Esophagus muscularis mucosa (tissue), 4 donors: ENCODE data around the gene OSBP2. TPM values are rescaled to one million over a fixed set of nuclear protein-coding genes. Genes with fewer than 3 reads are reported as not detected.

Experiments used
- DNase-seq: peaks from one replicate; pipeline ENCODE4 v3.0.0-alpha.2; 2017; ENCODE audit errors: extremely low spot score
- H3K27ac ChIP-seq, 4 donors: fragments of 200-600 bp; sonication (generic); replicated peaks in 1 of 4; 1 replicate in 3 of 4; 2 replicates in 1 of 4; pipeline ENCODE4 v1.5.1; 2016 to 2019; ENCODE audit warnings: mild to moderate bottlenecking in 1 of 4
- H3K27me3 ChIP-seq, 4 donors: fragments of 200-600 bp; sonication (generic); one replicate each; pipeline versions ENCODE4 v1.5.1 to v1.6.0; 2016 to 2019
- H3K36me3 ChIP-seq, 4 donors: fragments of 200-600 bp; sonication (generic); one replicate each; pipeline ENCODE4 v1.5.1; 2016 to 2019
- H3K4me1 ChIP-seq, 4 donors: fragments of 200-600 bp; sonication (generic); one replicate each; pipeline ENCODE4 v1.5.1; 2016 to 2019
- H3K4me3 ChIP-seq, 4 donors: fragments of 200-600 bp; sonication (generic); 1 replicate in 2 of 4; 2 replicates in 2 of 4; pipeline ENCODE4 v1.5.1; 2016 to 2019; ENCODE audit warnings: mild to moderate bottlenecking in 4 of 4, moderate library complexity in 1 of 4
- H3K9me3 ChIP-seq, 4 donors: fragments of 200-600 bp; sonication (generic); 1 replicate in 3 of 4; 2 replicates in 1 of 4; pipeline ENCODE4 v1.5.1; 2016 to 2019
- CTCF ChIP-seq, 3 experiments: fragments of 200-600 bp in 2 of 3; fragments of 450-650 bp in 1 of 3; sonication (generic) in 2 of 3; IDR thresholded peaks; one replicate each; pipeline ENCODE4 v1.5.1; 2017 to 2019; ENCODE audit warnings: antibody characterized with exemption in 3 of 3, mild to moderate bottlenecking in 2 of 3, moderate library complexity in 1 of 3
- EP300 ChIP-seq: sonication (generic); formaldehyde crosslinking; IDR thresholded peaks from one replicate; pipeline ENCODE4 v1.6.1; 2017; ENCODE audit warnings: antibody characterized with exemption
- POLR2A ChIP-seq: fragments of 450-650 bp; IDR thresholded peaks from one replicate; pipeline ENCODE4 v1.6.1; 2017; ENCODE audit warnings: antibody characterized with exemption, moderate library complexity, mild to moderate bottlenecking, low read depth
- POLR2AphosphoS5 ChIP-seq, 2 donors: sonication (generic); formaldehyde crosslinking; IDR thresholded peaks; one replicate each; pipeline ENCODE4 v1.6.1; 2017; ENCODE audit warnings: antibody characterized with exemption in 2 of 2
- WGBS: methylation state at CpG from one replicate; pipeline ENCODE4 v1.1.5; 2018; 5-methylcytosine and 5-hydroxymethylcytosine counted together
- intact Hi-C: fragments of 100-400 bp; cut with DNase I; formaldehyde crosslinking; loops from one replicate; pipeline ENCODE4 v1.15.1; 2023
- total RNA-seq, 4 donors: library from RNA; depleted of rRNA; stranded (reverse); fragments of >200 nt; gene quantifications; one replicate each; pipeline versions ENCODE4 v1.1.0 to v1.2.1, GENCODE V29; 2016

OSBP2 gene
- total RNA-seq, 4 donors from 2014 or later, result 0.42 to 4.6 (median 2.9) TPM

- Histone ChIP-seq H3K27ac (no peak overlapping the region), H3K4me3 (no peak overlapping the region), H3K27me3 (no peaks in the 10 kb centered on the region), H3K36me3 (peaks cover 76 to 100% (median 97%) of the 10 kb centered on the region in 4 donors), H3K4me1 (peaks cover 0 to 11% (median 0%) of the 10 kb centered on the region in 4 donors), H3K9me3 (no peaks in the 10 kb centered on the region)
- 84% methylated on average over 7 of the region's 7 CpGs for WGBS
- no peak for DNase-seq
- TF ChIP-seq POLR2A (no peak), POLR2AphosphoS5 (IDR thresholded peaks at IDR 0.05) (no peak), CTCF (IDR thresholded peaks at IDR 0.05) (no peak), EP300 (no peak)
- intact Hi-C loops, result no loop called here
These were observed 238.8 kb downstream of the OSBP2 start for GRCh38 chr22:30933457-30933856.

GRCh38 chr22:30934053-30934452 lies 239.4 kb downstream of the OSBP2 start:
- WGBS, result 94% methylated on average over 8 of the region's 8 CpGs
- no peak for TF ChIP-seq POLR2A
- no peak for TF ChIP-seq POLR2AphosphoS5 (IDR thresholded peaks at IDR 0.05)
- TF ChIP-seq CTCF (IDR thresholded peaks at IDR 0.05), result no peak
- TF ChIP-seq EP300, result no peak
- intact Hi-C loops, result no loop called here
- peaks cover 80 to 100% (median 98%) of the 10 kb centered on the region in 4 donors for H3K36me3 ChIP-seq
- no peak overlapping the region for H3K27ac ChIP-seq
- no peak overlapping the region for H3K4me3 ChIP-seq
- no peaks in the 10 kb centered on the region for H3K9me3 ChIP-seq
- peak; percentile 55 for DNase-seq
- H3K27me3 ChIP-seq, result no peaks in the 10 kb centered on the region
- H3K4me1 ChIP-seq, result peaks cover 0 to 11% (median 0%) of the 10 kb centered on the region in 4 donors

GRCh38 chr22:30940685-30941362 lies 246.2 kb downstream of the OSBP2 start:
- 84% methylated on average over 7 of the region's 7 CpGs for WGBS
- TF ChIP-seq POLR2A, result no peak
- no peak for TF ChIP-seq CTCF (IDR thresholded peaks at IDR 0.05)
- no peak for TF ChIP-seq POLR2AphosphoS5 (IDR thresholded peaks at IDR 0.05)
- TF ChIP-seq EP300, result no peak
- DNase-seq, result no peak
- Histone ChIP-seq H3K4me1 (no peaks in the 10 kb centered on the region), H3K9me3 (no peaks in the 10 kb centered on the region), H3K4me3 (no peak overlapping the region), H3K27ac (no peak overlapping the region), H3K36me3 (peaks cover 82 to 100% (median 100%) of the 10 kb centered on the region in 4 donors), H3K27me3 (no peaks in the 10 kb centered on the region)
- intact Hi-C loops, result no loop called here

- DNase-seq, result no peak
- 96% methylated on average over 10 of the region's 11 CpGs for WGBS
- H3K4me3 ChIP-seq, result no peak overlapping the region
- no peak for TF ChIP-seq POLR2A
- TF ChIP-seq POLR2AphosphoS5 (IDR thresholded peaks at IDR 0.05), result no peak
- no peak for TF ChIP-seq EP300
- no peak for TF ChIP-seq CTCF (IDR thresholded peaks at IDR 0.05)
- H3K27ac ChIP-seq, result no peak overlapping the region
- H3K9me3 ChIP-seq, result no peaks in the 10 kb centered on the region
- no peaks in the 10 kb centered on the region for H3K27me3 ChIP-seq
- peaks cover 81 to 100% (median 100%) of the 10 kb centered on the region in 4 donors for H3K36me3 ChIP-seq
- H3K4me1 ChIP-seq, result peaks cover under 1 to 5% (median 4%) of the 10 kb centered on the region in 4 donors
- intact Hi-C loops, result no loop called here
These were observed 246.7 kb downstream of the OSBP2 start for GRCh38 chr22:30941363-30941740.
